RCC 7860 (cell line): ENCODE results near the gene JUN.

ENCODE experiments used
- DNase-seq: peaks from one replicate; pipeline ENCODE4 v3.0.0-alpha.2; 2015; ENCODE audit warnings: low spot score
- FAIRE-seq: peaks from 2 replicates; lab custom pipeline; 2012; peaks lifted over from hg19 to GRCh38; lab: Jason Lieb, UNC

Gene JUN

DNA sequence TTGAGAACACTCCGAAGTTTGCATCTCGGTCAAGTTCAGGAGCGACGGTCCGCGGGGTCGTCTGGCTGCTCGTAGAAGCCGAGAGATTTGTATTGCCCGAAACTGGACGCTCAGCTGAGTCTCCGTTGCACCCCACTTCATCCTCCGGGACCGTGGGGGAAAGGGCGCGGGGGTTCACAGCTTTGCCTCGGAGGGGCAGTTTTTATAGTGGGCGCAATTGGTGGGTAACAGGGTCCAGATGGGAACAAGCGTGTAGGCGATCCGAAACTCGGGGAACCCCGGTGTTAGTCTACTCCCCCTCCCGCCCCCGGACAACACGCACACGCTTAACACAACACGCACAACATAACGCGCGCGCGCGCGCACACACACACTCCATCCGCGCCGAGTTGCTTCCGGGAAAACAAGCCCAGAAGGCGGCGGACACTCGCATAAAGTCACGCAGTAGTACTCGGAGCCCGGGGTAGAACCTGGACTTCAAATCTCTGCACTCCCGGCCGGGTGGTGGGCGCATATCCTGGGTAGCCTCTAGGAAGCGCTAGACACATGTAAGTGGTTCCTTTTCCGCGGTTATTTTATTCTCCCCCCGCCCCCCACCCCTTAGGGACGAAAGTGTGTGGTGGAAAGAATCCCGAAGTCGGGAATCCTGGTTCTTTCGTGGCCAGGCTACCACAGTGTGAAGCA, 1.1 kb upstream of the JUN start:
- peak; percentile 92 for DNase-seq
- peak; percentile 12 for FAIRE-seq

DNA sequence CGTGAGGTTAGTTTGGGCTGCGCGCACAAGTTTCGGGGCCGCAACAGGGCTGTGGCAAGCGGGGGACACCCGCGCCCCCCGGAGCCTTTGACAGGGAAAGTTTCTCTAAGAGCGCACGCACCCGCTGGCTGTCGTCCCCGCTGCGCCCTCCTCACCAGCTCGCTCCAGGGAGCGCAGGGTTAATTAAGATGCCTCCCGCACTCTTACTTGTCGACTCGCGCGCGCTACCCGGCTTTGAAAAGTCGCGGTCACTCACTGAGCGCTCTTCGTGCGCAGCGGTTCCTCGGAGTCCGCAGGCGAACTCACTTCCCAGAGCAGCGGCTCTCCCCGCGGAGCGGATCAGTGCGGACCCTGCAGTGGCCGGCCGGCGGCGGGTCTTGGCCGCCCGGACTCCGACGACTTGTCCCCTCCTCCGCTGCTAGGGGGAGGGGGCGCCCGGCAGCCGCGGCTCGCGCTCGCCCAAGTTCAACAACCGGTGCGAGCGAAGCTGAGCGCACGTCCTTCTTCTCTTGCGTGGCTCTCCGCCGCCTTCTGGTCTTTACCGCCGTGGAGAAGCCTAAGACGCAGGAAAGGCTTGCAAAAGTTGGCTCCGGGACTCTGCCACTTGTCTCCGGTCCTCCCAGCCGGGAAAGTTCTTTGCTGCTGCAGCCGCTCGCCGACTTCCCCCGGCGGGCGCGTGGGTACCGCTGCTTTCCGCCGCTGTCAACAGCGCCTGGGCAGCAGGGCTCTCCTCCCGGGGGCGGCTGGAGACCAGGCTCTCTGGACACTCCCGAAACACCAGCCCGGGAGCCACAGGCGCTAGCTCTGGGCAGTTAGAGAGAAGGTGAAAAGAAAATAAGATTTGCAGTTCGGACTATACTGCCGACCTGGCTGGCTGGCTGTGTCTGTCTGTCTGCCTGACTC, 506 bp downstream of the JUN start:
- DNase-seq (peak; percentile 11), FAIRE-seq (no peak)

DNA sequence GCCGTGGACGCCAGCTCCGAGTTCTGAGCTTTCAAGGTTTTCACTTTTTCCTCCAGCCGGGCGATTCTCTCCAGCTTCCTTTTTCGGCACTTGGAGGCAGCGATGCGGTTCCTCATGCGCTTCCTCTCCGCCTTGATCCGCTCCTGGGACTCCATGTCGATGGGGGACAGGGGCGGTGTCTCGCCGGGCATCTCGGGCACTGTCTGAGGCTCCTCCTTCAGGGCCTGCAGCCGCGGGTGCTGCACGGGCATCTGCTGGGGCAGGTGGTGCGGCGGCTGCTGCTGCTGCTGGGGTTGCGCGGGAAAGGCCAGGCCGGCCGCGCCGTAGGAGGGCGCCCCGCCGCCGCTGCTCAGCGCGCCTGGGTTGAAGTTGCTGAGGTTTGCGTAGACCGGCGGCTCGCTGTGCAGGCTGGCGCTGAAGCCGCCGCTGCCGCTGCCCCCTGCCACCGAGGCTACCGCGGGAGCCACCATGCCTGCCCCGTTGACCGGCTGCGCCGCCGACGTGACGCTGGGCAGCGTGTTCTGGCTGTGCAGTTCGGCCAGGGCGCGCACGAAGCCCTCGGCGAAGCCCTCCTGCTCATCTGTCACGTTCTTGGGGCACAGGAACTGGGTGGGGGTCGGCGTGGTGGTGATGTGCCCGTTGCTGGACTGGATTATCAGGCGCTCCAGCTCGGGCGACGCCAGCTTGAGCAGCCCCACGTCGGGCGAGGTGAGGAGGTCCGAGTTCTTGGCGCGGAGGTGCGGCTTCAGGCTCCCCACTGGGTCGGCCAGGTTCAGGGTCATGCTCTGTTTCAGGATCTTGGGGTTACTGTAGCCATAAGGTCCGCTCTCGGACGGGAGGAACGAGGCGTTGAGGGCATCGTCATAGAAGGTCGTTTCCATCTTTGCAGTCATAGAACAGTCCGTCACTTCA, 1.4 kb downstream of the JUN start:
- no peak for FAIRE-seq

DNA sequence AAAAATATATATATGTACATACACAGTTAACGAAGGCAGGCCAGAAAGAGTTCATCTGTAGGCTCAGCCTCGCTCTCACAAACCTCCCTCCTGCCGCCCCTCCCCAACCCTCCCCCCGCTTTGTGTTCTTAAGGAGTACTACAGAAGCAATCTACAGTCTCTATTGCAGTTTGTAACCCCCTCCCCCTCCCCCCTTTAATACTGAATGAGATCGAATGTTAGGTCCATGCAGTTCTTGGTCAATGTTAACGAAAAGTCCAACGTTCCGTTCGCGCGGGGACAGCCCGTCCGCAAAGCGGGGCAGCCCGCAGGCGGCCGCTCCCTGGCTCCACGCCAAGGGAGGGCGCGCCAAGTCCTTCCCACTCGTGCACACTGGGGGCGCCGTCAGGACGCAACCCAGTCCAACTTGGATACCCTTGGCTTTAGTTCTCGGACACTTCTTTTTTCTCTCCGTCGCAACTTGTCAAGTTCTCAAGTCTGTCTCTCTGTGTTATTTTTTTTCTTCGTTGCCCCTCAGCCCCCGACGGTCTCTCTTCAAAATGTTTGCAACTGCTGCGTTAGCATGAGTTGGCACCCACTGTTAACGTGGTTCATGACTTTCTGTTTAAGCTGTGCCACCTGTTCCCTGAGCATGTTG, 2.2 kb downstream of the JUN start:
- DNase-seq (peak; percentile 65), FAIRE-seq (no peak)

More for the DNA sequence above, 1.4 kb downstream of the JUN start:
- DNase-seq, result peak; percentile 9

DNA sequence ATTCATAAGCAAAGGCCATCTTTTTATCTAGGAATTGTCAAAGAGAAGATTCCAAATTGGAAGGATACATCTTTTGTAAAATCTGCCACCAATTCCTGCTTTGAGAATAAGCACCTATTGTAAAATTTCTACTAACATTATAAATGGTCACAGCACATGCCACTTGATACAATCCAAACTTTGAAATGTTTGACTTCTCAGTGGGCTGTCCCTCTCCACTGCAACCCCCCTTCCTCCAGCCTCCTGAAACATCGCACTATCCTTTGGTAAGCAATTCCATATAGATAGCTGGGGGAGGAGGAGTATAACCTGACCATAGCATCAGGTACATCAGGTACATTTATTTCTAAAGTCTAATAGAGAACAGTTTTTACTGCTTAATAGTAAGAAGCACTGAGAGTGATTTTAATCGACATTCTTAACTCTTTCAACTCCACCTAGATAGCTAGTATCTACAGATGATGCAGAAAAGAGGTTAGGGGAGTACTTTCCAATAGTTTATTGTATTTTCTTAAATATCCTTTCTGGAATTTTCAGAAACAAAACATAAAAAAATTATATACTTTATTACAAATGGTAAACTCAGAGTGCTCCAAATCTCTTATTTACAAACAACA, 2.9 kb downstream of the JUN start:
- FAIRE-seq (no peak), DNase-seq (no peak)

DNA sequence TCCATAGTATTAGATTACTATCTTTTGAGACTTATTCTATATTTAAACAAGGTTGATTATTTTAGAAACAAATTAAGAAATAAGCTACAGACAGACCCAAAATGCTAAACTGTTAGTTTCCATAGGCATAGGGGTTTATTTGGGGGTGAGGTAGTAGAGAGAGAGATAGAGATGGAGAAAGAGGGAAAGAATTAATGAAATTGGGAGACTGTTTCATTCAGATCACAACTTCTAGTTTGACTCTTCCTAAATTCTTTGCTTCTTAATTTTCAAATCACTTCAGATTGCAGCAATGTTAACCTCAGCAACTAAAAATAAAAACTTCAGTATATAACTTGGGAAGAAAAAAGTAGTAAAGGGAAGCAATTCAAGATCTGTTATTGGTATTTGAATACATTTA, 3.4 kb downstream of the JUN start:
- FAIRE-seq, result no peak

DNA sequence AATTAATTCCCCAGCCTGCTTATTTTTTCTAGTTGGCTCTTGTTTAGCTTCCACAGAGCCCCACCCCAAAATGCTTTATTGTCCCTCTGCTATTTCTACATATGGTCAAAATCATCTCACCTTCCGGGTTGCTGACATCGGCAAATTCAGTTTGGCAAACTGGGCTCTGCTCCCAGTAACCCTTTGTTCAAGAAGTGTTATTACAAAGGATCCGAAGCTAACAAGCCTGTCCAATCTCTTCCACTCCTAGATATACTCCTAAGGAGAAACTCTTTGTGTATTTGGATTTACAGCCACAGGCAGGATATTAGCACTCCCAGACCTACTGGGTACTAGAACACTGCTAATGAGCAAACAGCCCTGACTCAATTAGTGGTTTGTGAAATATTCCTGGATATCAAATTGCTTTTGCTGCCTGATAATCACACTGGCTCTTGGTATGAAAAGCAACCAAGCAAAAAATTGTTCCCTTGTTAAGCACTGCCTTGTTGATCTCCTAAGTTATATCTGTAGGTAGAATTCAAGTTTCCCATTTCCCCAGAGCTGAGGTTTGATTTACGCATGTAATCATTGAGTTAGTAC, 4.0 kb downstream of the JUN start:
- FAIRE-seq (peak; percentile 14), DNase-seq (peak; percentile 60)

More for the DNA sequence above, 3.4 kb downstream of the JUN start:
- DNase-seq, result no peak

DNA sequence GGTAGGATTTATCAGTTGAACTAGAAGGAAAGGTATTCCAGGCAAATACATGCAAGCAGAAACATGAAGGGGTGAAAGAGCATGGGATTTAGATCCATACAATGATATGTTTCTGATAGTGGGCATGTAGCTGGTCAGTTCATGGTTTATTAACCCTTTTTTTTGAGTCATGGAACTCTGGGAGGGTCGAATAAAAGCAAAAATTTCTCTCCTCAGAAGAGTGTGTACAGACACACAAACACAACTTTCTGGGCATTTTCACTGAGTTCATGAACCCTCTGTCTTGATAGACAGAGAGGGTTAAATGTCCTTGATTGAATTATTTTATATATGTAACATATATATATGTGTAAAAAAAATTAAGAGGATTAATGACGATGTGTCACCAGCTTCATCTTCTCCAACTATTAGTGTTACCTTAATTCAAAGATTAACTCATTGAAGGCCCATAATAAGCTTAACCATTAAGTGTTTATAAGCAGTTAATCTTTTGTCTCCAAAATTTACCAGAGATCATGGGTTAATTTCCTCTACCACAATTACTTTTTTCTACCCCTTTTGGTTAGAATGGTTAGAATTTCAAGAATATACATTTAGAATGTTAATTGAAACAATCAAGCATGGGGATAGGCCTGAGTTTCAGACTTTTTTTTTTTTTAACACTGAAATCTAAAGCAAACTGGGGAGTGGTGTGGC, 4.6 kb downstream of the JUN start:
- FAIRE-seq (no peak), DNase-seq (no peak)

DNA sequence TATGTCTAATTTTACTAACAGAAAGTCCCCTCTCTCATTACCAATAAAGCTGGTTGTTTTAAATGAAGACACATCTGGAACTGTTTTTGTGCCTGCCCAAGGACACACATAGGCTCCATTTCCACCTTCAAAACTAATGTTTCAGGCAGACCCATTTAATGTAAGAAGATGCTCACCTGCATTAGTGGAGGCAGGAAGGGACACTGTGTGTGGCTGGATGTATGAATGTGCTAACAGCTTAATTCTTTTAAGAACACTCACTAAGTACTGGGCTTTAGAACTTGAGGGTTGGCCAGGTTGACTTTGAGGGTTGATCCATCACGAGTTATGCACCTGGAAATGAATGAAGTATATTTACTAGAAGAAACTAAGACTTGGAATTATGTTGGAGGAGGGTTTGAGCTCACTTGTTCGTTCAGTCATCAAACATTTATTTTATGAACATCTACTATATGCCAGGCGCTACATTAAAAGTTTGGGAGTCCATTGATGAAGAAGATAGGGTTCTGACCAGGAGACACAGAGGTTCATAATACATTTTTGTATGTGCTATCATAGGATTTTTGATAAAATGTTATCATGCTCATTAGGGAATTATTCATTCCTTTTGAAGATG, 5.4 kb downstream of the JUN start:
- DNase-seq (no peak), FAIRE-seq (no peak)

DNA sequence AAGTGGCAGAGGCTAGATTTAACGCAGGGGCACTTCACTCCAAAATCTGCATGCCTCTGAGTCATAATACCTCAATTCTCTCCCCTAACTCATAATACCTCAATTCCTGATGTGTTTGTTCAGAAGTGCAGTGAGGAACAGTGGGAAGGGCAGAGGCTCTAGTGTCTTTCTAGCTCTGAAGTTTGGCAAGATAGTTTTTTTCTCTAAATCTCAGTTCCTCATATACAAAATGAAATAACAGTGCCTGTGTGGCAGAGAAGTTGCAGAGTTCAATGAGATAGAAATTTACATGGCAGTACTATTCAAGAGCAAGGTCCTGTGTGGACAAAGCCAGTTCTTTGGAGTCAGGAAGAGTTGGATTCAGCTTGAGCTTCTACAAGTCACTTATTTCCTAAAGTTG, 9.8 kb downstream of the JUN start:
- FAIRE-seq (no peak), DNase-seq (no peak)

DNA sequence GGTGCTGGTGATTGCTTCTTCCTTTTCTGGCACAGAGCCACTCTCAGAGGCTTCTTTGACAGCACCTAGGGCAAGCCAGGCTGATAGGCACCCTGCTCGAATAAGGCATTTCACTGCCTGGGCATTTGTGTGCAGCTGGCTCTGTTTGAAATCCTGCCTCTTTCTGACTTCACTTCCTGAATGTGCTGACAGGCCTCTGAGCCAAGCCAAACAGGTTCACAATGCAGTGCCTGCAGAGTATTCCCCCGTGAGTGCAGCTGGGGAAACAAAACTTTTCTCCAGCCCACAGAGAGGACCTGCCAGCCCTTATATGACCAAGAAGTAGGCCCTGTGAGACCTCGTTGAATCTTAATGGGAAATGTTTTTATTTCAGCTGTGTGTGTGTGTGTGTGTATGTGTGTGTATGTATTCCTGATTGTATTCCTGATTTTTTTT, 10.4 kb downstream of the JUN start:
- FAIRE-seq (no peak), DNase-seq (no peak)

DNA sequence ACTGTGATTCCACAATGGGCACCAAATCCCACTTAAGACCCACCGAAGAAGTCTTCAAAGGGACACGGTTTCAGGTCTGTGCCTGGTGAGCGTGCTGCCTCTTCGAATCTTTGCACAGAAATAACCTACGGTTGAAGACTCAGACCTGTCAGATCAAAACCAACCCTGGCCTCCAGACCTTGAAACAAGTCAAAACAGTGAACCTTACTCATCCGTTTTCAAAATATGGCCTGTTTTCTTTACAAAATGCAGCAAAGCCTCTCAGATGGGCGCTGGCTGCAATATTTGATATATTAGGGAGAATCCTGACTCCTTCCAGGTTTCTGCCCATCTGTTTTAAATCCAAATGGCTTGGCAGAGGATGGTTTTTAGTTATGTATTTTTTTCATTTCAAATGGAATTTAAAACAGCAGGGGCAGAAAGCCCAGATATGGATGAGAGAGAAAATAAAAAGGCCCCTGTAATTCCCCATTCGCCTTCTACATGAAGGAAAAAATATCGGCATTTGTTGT, 14.0 kb downstream of the JUN start:
- DNase-seq (no peak), FAIRE-seq (no peak)

DNA sequence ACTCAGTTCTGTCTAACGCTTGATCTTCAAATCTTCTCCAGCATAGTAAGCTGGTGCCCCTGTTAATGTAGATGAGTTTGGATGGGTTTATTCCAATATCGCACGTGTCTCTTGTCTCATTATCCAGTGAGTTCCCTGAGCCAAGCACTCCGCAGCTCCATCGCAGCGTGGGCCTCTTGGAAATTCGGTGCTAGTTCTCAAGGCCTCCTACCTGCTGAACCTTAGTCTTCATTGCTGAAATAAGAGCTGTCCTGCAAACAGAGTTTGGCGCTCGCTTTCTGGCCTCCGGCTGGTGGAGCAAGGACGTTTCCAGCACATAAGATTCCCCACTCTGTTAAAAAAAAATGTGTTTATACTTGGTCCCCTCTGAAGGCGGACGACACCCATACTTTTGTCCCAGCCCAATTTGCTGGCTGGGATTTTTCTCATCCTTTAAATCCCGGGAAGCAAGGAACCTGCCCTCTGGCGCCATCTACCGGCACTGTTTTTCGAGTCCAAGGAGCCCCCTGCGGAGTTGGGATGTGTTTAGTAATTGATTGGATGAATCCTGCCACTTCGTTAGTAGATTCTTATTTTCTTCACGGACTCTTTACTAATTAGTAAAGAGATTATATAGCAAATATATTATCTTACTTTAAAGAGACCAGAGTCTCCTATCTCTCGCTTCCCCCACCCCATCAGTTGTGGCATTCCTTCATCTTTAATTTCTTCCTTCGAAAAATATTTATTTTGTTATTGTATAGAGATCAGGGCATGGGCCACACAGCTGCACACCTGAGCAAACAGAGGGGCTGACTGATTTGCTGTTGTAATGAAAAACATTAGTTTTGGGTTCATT, 14.7 kb downstream of the JUN start:
- FAIRE-seq (peak; percentile 48), DNase-seq (peak; percentile 17)

DNA sequence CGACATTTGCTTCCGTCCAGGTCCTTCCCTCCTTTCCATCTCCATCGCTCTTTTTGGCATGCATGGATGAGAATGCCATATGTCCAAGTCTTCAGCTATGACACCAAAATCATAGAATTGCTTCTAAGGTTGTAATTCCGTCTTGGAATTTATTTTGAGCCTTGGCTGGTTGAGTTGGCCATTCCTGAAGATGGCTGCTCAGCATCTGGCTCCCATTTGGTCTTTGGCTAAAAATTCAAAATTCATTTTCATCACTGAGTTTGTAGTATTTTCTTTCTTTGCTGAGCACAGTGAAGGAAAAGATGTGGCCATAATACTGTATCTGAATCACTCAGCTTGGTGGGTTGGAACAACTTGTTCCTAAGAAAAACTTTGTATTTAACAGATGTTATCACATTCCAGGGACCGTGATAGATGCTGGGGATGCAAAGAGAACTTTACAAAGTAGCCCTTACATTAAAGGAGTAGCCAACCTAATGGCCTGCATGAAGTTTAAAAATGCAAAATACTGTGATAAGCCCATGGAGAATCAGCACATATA, 15.6 kb downstream of the JUN start:
- no peak for DNase-seq
- FAIRE-seq, result no peak

DNA sequence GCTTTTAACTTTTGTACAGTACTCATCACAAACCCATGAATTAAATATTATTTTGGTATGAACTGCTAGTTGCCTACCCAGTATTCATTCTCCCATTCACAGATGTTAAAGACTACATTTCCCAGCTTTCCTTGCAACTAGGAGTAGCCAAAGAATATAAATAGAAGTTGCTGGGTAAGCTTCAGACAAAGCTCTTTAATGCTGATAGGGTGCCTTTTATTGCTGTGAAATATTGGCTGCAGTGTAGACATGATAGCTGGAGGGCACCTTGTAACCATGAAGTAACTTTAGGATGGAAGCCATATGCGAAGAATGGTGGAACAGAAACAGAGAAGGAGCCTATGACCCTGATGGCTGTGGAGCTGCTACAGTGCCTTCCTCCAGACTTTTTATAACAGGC, 16.7 kb downstream of the JUN start:
- DNase-seq (no peak), FAIRE-seq (no peak)

DNA sequence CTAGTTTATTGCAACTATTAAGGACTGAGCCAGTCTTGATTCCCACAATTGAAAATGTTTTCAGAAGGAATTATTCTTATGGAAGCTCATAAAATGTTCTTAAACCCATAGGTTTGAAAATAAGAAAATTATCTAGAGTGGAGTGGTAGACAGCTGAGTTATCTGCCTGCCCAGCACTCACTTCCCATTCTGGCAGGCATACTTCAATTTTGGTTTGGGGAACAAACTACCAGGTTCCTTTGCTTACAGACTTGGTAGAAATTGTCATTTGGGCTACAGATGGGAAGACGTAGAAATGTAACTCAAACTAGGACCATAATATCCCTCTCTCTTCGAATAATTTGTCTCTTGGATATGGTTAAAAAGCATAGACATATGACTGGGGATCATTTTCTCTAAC, 18.4 kb downstream of the JUN start:
- no peak for DNase-seq
- no peak for FAIRE-seq

DNA sequence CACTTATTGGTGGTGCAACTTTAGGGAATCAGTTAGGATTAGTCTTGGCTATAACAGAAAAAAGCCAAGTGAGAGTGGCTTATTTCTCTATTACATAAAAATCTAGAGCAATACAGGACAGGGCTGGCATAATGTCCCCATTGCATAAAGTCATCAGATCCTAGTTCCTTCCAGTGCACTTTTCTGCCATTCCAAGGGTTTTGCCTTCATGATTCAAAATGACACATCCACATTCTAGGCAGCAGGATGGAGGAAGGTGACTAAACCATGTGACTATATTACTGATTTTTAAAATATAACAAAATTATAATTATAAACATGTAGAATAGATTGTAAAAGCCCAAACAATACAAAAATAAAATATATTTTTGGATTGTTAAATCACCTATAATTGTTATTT, 18.8 kb downstream of the JUN start:
- peak; percentile 18 for DNase-seq
- FAIRE-seq, result no peak
